HepG2 (cell line): ENCODE measurements around the gene DICER1. TPM values are rescaled to one million over a fixed set of nuclear protein-coding genes. Genes with fewer than 3 reads are reported as not detected.

ENCODE experiments used
- ATAC-seq: fragments of 200-7000 bp; cut with Tn5 transposase; 3 replicates; pipeline ENCODE4 v1.9.1; 2020; ENCODE audit warnings: mild to moderate bottlenecking, moderate library complexity
- BruUV-seq: library from RNA; stranded (reverse); fragments of 400-500 nt; replicated peaks from 2 replicates; lab custom pipeline; 2021; lab: Mats Ljungman, UMichigan
- CTCF ChIA-PET: fragments of 300-600 bp; formaldehyde crosslinking; extraction: SDS; loops from one replicate; lab custom pipeline; 2021; ENCODE audit warnings: low total read pairs, inconsistent platforms, low intra/inter-chr PET ratio; lab: Yijun Ruan, JAX
- POLR2A ChIA-PET: fragments of 350-600 bp; sonication (Branson Sonifier 250); formaldehyde crosslinking; loops from one replicate; lab custom pipeline; 2020; ENCODE audit warnings: antibody characterized with exemption, inconsistent platforms; lab: Yijun Ruan, JAX
- DNase-seq: peaks from one replicate; pipeline ENCODE4 v3.0.0-alpha.2; 2015; ENCODE audit warnings: low spot score
- FAIRE-seq: peaks from 3 replicates; lab custom pipeline; 2011; peaks lifted over from hg19 to GRCh38; lab: Jason Lieb, UNC
- H2AFZ ChIP-seq: one replicate; pipeline ENCODE4 v1.6.1; 2011; ENCODE audit warnings: low read length, inconsistent platforms
- H3K27ac ChIP-seq: fragments of 300-600 bp; 3 replicates; pipeline ENCODE4 v1.8.0; 2011; ENCODE audit warnings: mixed run types, mild to moderate bottlenecking, mixed read lengths, low read length, inconsistent platforms; ENCODE audit not compliant: insufficient read depth; ENCODE audit errors: extremely low read length
- H3K27me3 ChIP-seq, 2 experiments: fragments of 200-600 bp in 1 of 2; 2 replicates in 1 of 2; 3 replicates in 1 of 2; pipeline versions ENCODE4 v1.6.0 to v1.8.0; 2011; ENCODE audit warnings: low read length in 2 of 2, mild to moderate bottlenecking in 2 of 2, moderate library complexity in 2 of 2, inconsistent platforms in 1 of 2; ENCODE audit not compliant: insufficient read depth in 2 of 2, control insufficient read depth in 1 of 2
- H3K36me3 ChIP-seq, 2 experiments: fragments of 200-600 bp in 1 of 2; replicated peaks in 1 of 2; 2 replicates in 1 of 2; 3 replicates in 1 of 2; pipeline versions ENCODE4 v1.5.1 to v1.8.0; 2011; ENCODE audit warnings: low read length in 2 of 2, inconsistent platforms in 1 of 2; ENCODE audit not compliant: insufficient read depth in 2 of 2, control insufficient read depth in 1 of 2
- H3K4me1 ChIP-seq: 2 replicates; pipeline ENCODE4 v1.5.1; 2012; ENCODE audit warnings: low read length, inconsistent platforms; ENCODE audit not compliant: insufficient read depth
- H3K4me2 ChIP-seq: 2 replicates; pipeline ENCODE4 v1.6.0; 2011; ENCODE audit warnings: low read depth, low read length, inconsistent platforms
- H3K4me3 ChIP-seq, 3 experiments: fragments of 200-600 bp in 1 of 3; sonication (generic), shearing (Covaris generic) in 1 of 3; replicated peaks in 1 of 3; 2 replicates each; pipeline ENCODE4 v1.5.1; 2011 to 2016; ENCODE audit warnings: low read length in 3 of 3, inconsistent platforms in 2 of 3, low read depth in 2 of 3, mild to moderate bottlenecking in 2 of 3, control low read depth in 1 of 3, mixed read lengths in 1 of 3; ENCODE audit not compliant: insufficient read depth in 1 of 3
- H3K79me2 ChIP-seq: one replicate; pipeline ENCODE4 v1.6.1; 2011; ENCODE audit warnings: low read length, inconsistent platforms; ENCODE audit not compliant: insufficient read depth
- H3K9ac ChIP-seq: 2 replicates; pipeline ENCODE4 v1.6.0; 2011; ENCODE audit warnings: mild to moderate bottlenecking, low read depth, low read length, inconsistent platforms; ENCODE audit not compliant: insufficient read depth
- H3K9me3 ChIP-seq: 2 replicates; pipeline ENCODE4 v1.5.1; 2012; ENCODE audit warnings: mild to moderate bottlenecking, low read length
- H4K20me1 ChIP-seq: 2 replicates; pipeline ENCODE4 v1.6.0; 2011; ENCODE audit warnings: inconsistent platforms, mild to moderate bottlenecking, low read length, moderate library complexity; ENCODE audit not compliant: insufficient read depth
- FOXP1 ChIP-seq, 2 experiments: fragments of 450-650 bp in 1 of 2; IDR thresholded peaks; 2 replicates each; pipeline ENCODE4 v1.6.1; 2017 to 2018; ENCODE audit warnings: antibody characterized with exemption in 1 of 2
- NCOA5 ChIP-seq: sonication (generic); formaldehyde crosslinking; IDR thresholded peaks from 2 replicates; pipeline ENCODE4 v1.4.0; 2020; ENCODE audit warnings: missing genetic modification reagents
- PRPF4 ChIP-seq: fragments of 200-400 bp; formaldehyde crosslinking; IDR thresholded peaks from 2 replicates; pipeline ENCODE4 v1.6.1; 2016; ENCODE audit warnings: low read length, low read depth; ENCODE audit not compliant: poor library complexity, severe bottlenecking
- SOX13 ChIP-seq, 3 experiments: fragments of 450-650 bp in 1 of 3; sonication (generic) in 1 of 3; formaldehyde crosslinking in 1 of 3; IDR thresholded peaks in 2 of 3; conservative IDR thresholded peaks in 1 of 3; 2 replicates each; pipeline versions ENCODE4 v1.5.0 to v1.6.1; 2016 to 2020; ENCODE audit warnings: antibody characterized with exemption in 1 of 3, mild to moderate bottlenecking in 1 of 3, missing compliant biosample characterization in 1 of 3, missing genetic modification reagents in 1 of 3, moderate library complexity in 1 of 3
- SOX5 ChIP-seq: IDR thresholded peaks from 2 replicates; pipeline ENCODE4 v1.6.1; 2016; ENCODE audit warnings: borderline replicate concordance
- U2AF1 ChIP-seq: fragments of 200-400 bp; formaldehyde crosslinking; optimal IDR thresholded peaks from 2 replicates; pipeline ENCODE3; 2017; ENCODE audit warnings: mild to moderate bottlenecking, low read depth, low read length
- YY1 ChIP-seq: IDR thresholded peaks from 2 replicates; pipeline ENCODE4 v1.6.1; 2011; ENCODE audit warnings: low read length, low read depth, moderate library complexity, mild to moderate bottlenecking; ENCODE audit not compliant: insufficient read depth, insufficient replicate concordance
- WGBS: methylation state at CpG from one replicate; pipeline ENCODE4 v1.1.6; 2017; ENCODE audit warnings: low lambda C conversion rate; 5-methylcytosine and 5-hydroxymethylcytosine counted together
- in situ Hi-C: cut with HindIII; loops from 2 replicates; pipeline ENCODE4 v1.10.0; 2017; ENCODE audit warnings: low pct_unique_long_range_greater_than_20kb; ENCODE audit not compliant: extremely low pct_ligation_motif_present
- intact Hi-C: fragments of 100-400 bp; cut with micrococcal nuclease; formaldehyde crosslinking; loops from one replicate; pipeline ENCODE4 v1.10.0; 2022; ENCODE audit not compliant: unreplicated experiment
- polyA plus RNA-seq, 8 experiments: library from polyadenylated mRNA; depleted of rRNA in 3 of 8; stranded (reverse) in 7 of 8; unstranded in 1 of 8; fragments of >200 nt; fragmentation: Illumina TruSeq in 4 of 8; extraction: Trizol in 4 of 8; gene quantifications; 2 replicates each; pipeline versions ENCODE4 v1.2.1 to v1.2.3, GENCODE V29; 2011 to 2016; ENCODE audit warnings: low read depth in 4 of 8, missing spikeins in 1 of 8, mixed read lengths in 1 of 8; ENCODE audit not compliant: insufficient read depth in 1 of 8
- total RNA-seq, 5 experiments: library from RNA; depleted of rRNA; stranded (reverse); fragments of >200 nt; fragmentation: Illumina TruSeq; extraction: Trizol; gene quantifications; 2 replicates each; pipeline ENCODE4 v1.2.3, GENCODE V29; 2016; ENCODE audit warnings: low read depth in 1 of 5

DICER1 gene
- total and polyA plus RNA-seq, 2 of the 13 experiments (the other 11 are each of a cell fraction or from before 2014, with no cell fraction given), result 31.8 to 61.9 TPM

- H2AFZ ChIP-seq, result no peak overlapping the region
- 46% methylated on average over 6 of the region's 6 CpGs for WGBS
- in situ Hi-C loops, result no loop called here
- no peaks in the 10 kb centered on the region for H3K27me3 ChIP-seq
- no peak for TF ChIP-seq PRPF4
- peak; percentile 46; the same call in 1 of the 2 replicates for TF ChIP-seq SOX5 (CRISPR knock-in tag)
- TF ChIP-seq FOXP1 (IDR thresholded peaks at IDR 0.05), result no peak
- 0 out of 2 replicates have a peak, but pooled peaks have one; percentile 13 for TF ChIP-seq FOXP1 (CRISPR knock-in tag; IDR thresholded peaks at IDR 0.05)
- no peak for TF ChIP-seq SOX13 (IDR thresholded peaks at IDR 0.05)
- TF ChIP-seq SOX13 (CRISPR knock-in tag; conservative IDR thresholded peaks at IDR 0.05 in 1 of 2, IDR thresholded peaks at IDR 0.05 in 1 of 2), result peak in 1 of 2 experiments; percentile 45; a peak in 1 of 4 replicates
- TF ChIP-seq NCOA5, result no peak
- TF ChIP-seq YY1, result peak; percentile 40
- no peak for TF ChIP-seq U2AF1
- H3K9ac ChIP-seq, result no peak overlapping the region
- no peaks in the 10 kb centered on the region for H3K79me2 ChIP-seq
- intact Hi-C loops, result no loop called here
- DNase-seq (no peak), FAIRE-seq (no peak), ATAC-seq (no peak; the same call in 2 of the 3 replicates)
- BruUV-seq, result no TSS peak
- no peak overlapping the region for H3K27ac ChIP-seq
- no peaks in the 10 kb centered on the region for H4K20me1 ChIP-seq
- no peaks in the 10 kb centered on the region for H3K36me3 ChIP-seq
- H3K4me3 ChIP-seq, result no peak overlapping the region
- ChIA-PET CTCF (no interaction called here), POLR2A (interaction anchor here (1.3 kb wide), 1 partner anchor 26 kb away, joined by 5 read pairs; the partner anchor contains the start of gene DICER1)
- peaks cover 8% of the 10 kb centered on the region; the same call in 1 of the 2 replicates for H3K9me3 ChIP-seq
- peaks cover 35% of the 10 kb centered on the region for H3K4me1 ChIP-seq
- peak overlapping the region; percentile 2; the same call in 1 of the 2 replicates for H3K4me2 ChIP-seq
Observed at GRCh38 chr14:95183532-95184412, 26.4 kb upstream of the DICER1 start.
